HT1080 (cell line): ENCODE measurements around the gene PTRH2. TPM values are rescaled to one million over a fixed set of nuclear protein-coding genes. Genes with fewer than 3 reads are reported as not detected.

Experiments used
- DNase-seq: peaks from one replicate; pipeline ENCODE4 v3.0.0-alpha.2; 2015; ENCODE audit warnings: low read depth
- total RNA-seq: library from RNA; depleted of rRNA; stranded (reverse); fragments of >200 nt; shearing (Covaris generic); gene quantifications from 2 replicates; pipeline ENCODE4 v1.2.3, GENCODE V29; 2014

Gene PTRH2
- total RNA-seq, 1 experiment from 2014 or later: 41.2 TPM

GRCh38 chr17:59722623-59723022 is 15.4 kb upstream of the PTRH2 start:
- DNase-seq: no peak

GRCh38 chr17:59719526-59719925 is 12.3 kb upstream of the PTRH2 start:
- DNase-seq: no peak

- DNase-seq: no peak
Observed at GRCh38 chr17:59716427-59716826, 9.2 kb upstream of the PTRH2 start.

GRCh38 chr17:59714255-59714654 is 7.0 kb upstream of the PTRH2 start:
- no peak for DNase-seq

- DNase-seq: no peak
Observed at GRCh38 chr17:59712862-59713261, 5.6 kb upstream of the PTRH2 start.

GRCh38 chr17:59711936-59712335 is 4.7 kb upstream of the PTRH2 start:
- no peak for DNase-seq

GRCh38 chr17:59707971-59708430 is 771 bp upstream of the PTRH2 start:
- no peak for DNase-seq

GRCh38 chr17:59702304-59702703 is 4.9 kb downstream of the PTRH2 start:
- no peak for DNase-seq

- DNase-seq: no peak
Observed at GRCh38 chr17:59699786-59700185, 7.4 kb downstream of the PTRH2 start.

- DNase-seq: no peak
Observed at GRCh38 chr17:59699218-59699617, 8.0 kb downstream of the PTRH2 start.

GRCh38 chr17:59698143-59698542 is 9.1 kb downstream of the PTRH2 start:
- no peak for DNase-seq

- DNase-seq: no peak
Observed at GRCh38 chr17:59696682-59697277, 10.4 kb downstream of the PTRH2 start.

GRCh38 chr17:59695945-59696681 is 11.1 kb downstream of the PTRH2 start:
- DNase-seq: no peak

- DNase-seq: no peak
Observed at GRCh38 chr17:59694344-59694743, 12.9 kb downstream of the PTRH2 start.

- DNase-seq: no peak
Observed at GRCh38 chr17:59693582-59693981, 13.6 kb downstream of the PTRH2 start.

GRCh38 chr17:59688496-59688895 is 18.7 kb downstream of the PTRH2 start:
- DNase-seq: no peak

- DNase-seq: no peak
Observed at GRCh38 chr17:59688008-59688407, 19.2 kb downstream of the PTRH2 start.

- no peak for DNase-seq
Observed at GRCh38 chr17:59684967-59685366, 22.3 kb downstream of the PTRH2 start.

GRCh38 chr17:59683283-59683682 is 23.9 kb downstream of the PTRH2 start:
- DNase-seq: no peak

- DNase-seq: no peak
Observed at GRCh38 chr17:59680314-59680713, 26.9 kb downstream of the PTRH2 start.

GRCh38 chr17:59678918-59679317 is 28.3 kb downstream of the PTRH2 start:
- no peak for DNase-seq

GRCh38 chr17:59676716-59677115 is 30.5 kb downstream of the PTRH2 start:
- DNase-seq: no peak

GRCh38 chr17:59675231-59675630 is 32.0 kb downstream of the PTRH2 start:
- no peak for DNase-seq
